Measurements from ENCODE around the gene GALNT12. TPM values are rescaled to one million over a fixed set of nuclear protein-coding genes. Genes with fewer than 3 reads are reported as not detected.

Gene GALNT12
- polyA plus RNA-seq, 1 donor (not counting 4 experiments of a cell fraction or from before 2014, with no cell fraction given) = 1.8 TPM

DNA sequence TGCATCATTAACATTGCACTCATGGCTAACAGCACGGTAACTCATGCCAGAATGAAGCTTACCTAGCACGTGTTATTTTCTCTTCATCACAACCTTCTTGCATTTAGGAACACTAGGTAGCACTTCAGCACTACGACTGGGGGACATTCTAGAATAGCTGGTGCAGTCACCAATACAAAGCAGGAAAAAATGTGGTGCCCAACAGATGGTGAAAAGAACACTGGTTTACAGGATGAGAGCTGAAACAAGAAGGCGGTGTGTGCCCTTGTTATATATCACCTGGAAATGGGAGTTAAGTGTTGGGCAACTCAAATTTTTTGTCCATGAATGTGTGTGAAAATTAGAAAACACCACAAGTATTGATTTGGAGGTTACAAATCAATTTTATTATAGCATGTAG lies 30.0 kb downstream of the GALNT12 start:
- no peaks in the 10 kb centered on the region for H3K9me1 ChIP-seq (ENCODE audit: control insufficient read depth, extremely low read depth, insufficient read depth, low read length)
- no peaks in the 10 kb centered on the region for H3K79me2 ChIP-seq (ENCODE audit: control insufficient read depth, insufficient read depth, low read length)
- H2AFZ ChIP-seq (ENCODE audit: control insufficient read depth, low read length) = no peak overlapping the region
- H3K9ac ChIP-seq (ENCODE audit: control insufficient read depth, extremely low read depth, insufficient read depth, low read length) = no peak overlapping the region
- no peak overlapping the region for H3K4me2 ChIP-seq (ENCODE audit: control insufficient read depth, extremely low read depth, insufficient read depth, low read depth, low read length)
- H3K4me3 ChIP-seq (ENCODE audit: control insufficient read depth in 2 of 3, extremely low read depth in 1 of 3, insufficient read depth in 2 of 3, low read depth in 1 of 3, low read length in 3 of 3) = no peak overlapping the region
- H3K27ac ChIP-seq (ENCODE audit: control insufficient read depth, insufficient read depth, low read length) = no peak overlapping the region
- H3K9me3 ChIP-seq (ENCODE audit: control insufficient read depth, low read depth, low read length) = no peaks in the 10 kb centered on the region
- TF ChIP-seq, protein P1, sequence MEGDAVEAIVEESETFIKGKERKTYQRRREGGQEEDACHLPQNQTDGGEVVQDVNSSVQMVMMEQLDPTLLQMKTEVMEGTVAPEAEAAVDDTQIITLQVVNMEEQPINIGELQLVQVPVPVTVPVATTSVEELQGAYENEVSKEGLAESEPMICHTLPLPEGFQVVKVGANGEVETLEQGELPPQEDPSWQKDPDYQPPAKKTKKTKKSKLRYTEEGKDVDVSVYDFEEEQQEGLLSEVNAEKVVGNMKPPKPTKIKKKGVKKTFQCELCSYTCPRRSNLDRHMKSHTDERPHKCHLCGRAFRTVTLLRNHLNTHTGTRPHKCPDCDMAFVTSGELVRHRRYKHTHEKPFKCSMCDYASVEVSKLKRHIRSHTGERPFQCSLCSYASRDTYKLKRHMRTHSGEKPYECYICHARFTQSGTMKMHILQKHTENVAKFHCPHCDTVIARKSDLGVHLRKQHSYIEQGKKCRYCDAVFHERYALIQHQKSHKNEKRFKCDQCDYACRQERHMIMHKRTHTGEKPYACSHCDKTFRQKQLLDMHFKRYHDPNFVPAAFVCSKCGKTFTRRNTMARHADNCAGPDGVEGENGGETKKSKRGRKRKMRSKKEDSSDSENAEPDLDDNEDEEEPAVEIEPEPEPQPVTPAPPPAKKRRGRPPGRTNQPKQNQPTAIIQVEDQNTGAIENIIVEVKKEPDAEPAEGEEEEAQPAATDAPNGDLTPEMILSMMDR (optimal IDR thresholded peaks at IDR 0.05 in 1 of 3, IDR thresholded peaks at IDR 0.05 in 1 of 3, conservative IDR thresholded peaks at IDR 0.05 in 1 of 3; ENCODE audit: extremely low read depth in 1 of 3, insufficient read depth in 2 of 3, low read length in 3 of 3) = no peak
- TF ChIP-seq EZH2 (IDR thresholded peaks at IDR 0.05; ENCODE audit: low read length) = no peak
- H4K20me1 ChIP-seq (ENCODE audit: control insufficient read depth, extremely low read depth, insufficient read depth, low read length) = no peaks in the 10 kb centered on the region
- H3K4me1 ChIP-seq (ENCODE audit: control insufficient read depth, extremely low read depth, insufficient read depth, low read length) = no peaks in the 10 kb centered on the region
- FAIRE-seq = no peak
- no peaks in the 10 kb centered on the region for H3K27me3 ChIP-seq (ENCODE audit: control insufficient read depth, extremely low read depth, insufficient read depth, low read length)
- H3K36me3 ChIP-seq (ENCODE audit: control insufficient read depth in 2 of 2, extremely low read depth in 1 of 2, insufficient read depth in 2 of 2, low read length in 2 of 2) = no peaks in the 10 kb centered on the region
- no peak for DNase-seq (ENCODE audit: low read depth, low spot score)
- dilution Hi-C loops (cut with MboI; ENCODE audit: extremely low pct_ligation_motif_present, low sequenced_read_pairs) = no loop called here

DNA sequence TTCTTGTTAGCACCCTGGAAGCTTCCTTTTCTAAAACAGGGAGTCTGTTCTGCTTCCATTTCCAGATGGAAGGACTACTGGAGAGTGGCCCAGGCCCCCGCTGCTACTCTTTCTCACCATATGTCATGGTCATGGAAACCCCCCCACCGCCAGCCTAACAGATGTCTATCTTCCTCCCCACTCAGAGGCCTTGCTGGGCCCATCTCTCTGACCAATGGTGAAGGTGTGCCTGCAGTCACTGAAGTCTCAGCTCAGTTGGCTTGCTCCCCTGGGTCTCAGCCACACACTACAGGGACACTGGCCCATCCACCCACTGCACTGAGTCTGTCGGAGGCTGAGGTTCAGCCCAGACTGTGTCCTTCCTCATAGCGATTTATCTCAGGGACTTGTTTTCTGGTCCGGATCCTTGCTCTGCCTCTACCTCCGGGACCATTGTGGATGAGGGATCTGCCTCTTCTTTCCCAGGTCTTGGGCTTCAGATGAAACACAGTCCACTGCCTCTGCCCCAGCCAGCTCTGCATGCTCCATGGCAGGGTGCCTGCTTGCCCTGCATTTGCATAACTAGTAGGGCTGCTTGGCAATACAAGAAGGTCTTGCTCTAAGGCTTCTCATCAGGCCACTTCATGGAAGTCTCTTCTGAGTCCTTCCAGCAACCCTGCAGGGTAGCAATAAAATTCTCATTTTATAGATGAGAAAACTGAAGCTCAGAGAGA lies 30.8 kb downstream of the GALNT12 start:
- DNase-seq (ENCODE audit: low read depth, low spot score) (no peak), FAIRE-seq (no peak)
- Histone ChIP-seq H3K27me3 (ENCODE audit: control insufficient read depth, extremely low read depth, insufficient read depth, low read length) (no peaks in the 10 kb centered on the region), H4K20me1 (ENCODE audit: control insufficient read depth, extremely low read depth, insufficient read depth, low read length) (no peaks in the 10 kb centered on the region), H3K9me1 (ENCODE audit: control insufficient read depth, extremely low read depth, insufficient read depth, low read length) (no peaks in the 10 kb centered on the region), H3K4me2 (ENCODE audit: control insufficient read depth, extremely low read depth, insufficient read depth, low read depth, low read length) (no peak overlapping the region), H3K9ac (ENCODE audit: control insufficient read depth, extremely low read depth, insufficient read depth, low read length) (no peak overlapping the region), H3K9me3 (ENCODE audit: control insufficient read depth, low read depth, low read length) (no peaks in the 10 kb centered on the region), H2AFZ (ENCODE audit: control insufficient read depth, low read length) (no peak overlapping the region), H3K4me1 (ENCODE audit: control insufficient read depth, extremely low read depth, insufficient read depth, low read length) (no peaks in the 10 kb centered on the region), H3K4me3 (ENCODE audit: control insufficient read depth in 2 of 3, extremely low read depth in 1 of 3, insufficient read depth in 2 of 3, low read depth in 1 of 3, low read length in 3 of 3) (no peak overlapping the region), H3K79me2 (ENCODE audit: control insufficient read depth, insufficient read depth, low read length) (no peaks in the 10 kb centered on the region), H3K36me3 (ENCODE audit: control insufficient read depth in 2 of 2, extremely low read depth in 1 of 2, insufficient read depth in 2 of 2, low read length in 2 of 2) (no peaks in the 10 kb centered on the region), H3K27ac (ENCODE audit: control insufficient read depth, insufficient read depth, low read length) (no peak overlapping the region)
- TF ChIP-seq, protein P1 (optimal IDR thresholded peaks at IDR 0.05 in 1 of 3, IDR thresholded peaks at IDR 0.05 in 1 of 3, conservative IDR thresholded peaks at IDR 0.05 in 1 of 3; ENCODE audit: extremely low read depth in 1 of 3, insufficient read depth in 2 of 3, low read length in 3 of 3) = no peak
- no peak for TF ChIP-seq EZH2 (IDR thresholded peaks at IDR 0.05; ENCODE audit: low read length)
- dilution Hi-C loops (cut with MboI; ENCODE audit: extremely low pct_ligation_motif_present, low sequenced_read_pairs) = no loop called here
